RPMI8226 (cell line): ENCODE measurements around the gene LSS.
"Not testable (repeated sequence)": the region's sequence is repeated elsewhere in the genome, so short reads cannot be mapped to it uniquely, and the experiment has no call there.

Source experiments
- DNase-seq: peaks from one replicate; pipeline ENCODE4 v3.0.0-alpha.2; 2015

Gene LSS

DNA sequence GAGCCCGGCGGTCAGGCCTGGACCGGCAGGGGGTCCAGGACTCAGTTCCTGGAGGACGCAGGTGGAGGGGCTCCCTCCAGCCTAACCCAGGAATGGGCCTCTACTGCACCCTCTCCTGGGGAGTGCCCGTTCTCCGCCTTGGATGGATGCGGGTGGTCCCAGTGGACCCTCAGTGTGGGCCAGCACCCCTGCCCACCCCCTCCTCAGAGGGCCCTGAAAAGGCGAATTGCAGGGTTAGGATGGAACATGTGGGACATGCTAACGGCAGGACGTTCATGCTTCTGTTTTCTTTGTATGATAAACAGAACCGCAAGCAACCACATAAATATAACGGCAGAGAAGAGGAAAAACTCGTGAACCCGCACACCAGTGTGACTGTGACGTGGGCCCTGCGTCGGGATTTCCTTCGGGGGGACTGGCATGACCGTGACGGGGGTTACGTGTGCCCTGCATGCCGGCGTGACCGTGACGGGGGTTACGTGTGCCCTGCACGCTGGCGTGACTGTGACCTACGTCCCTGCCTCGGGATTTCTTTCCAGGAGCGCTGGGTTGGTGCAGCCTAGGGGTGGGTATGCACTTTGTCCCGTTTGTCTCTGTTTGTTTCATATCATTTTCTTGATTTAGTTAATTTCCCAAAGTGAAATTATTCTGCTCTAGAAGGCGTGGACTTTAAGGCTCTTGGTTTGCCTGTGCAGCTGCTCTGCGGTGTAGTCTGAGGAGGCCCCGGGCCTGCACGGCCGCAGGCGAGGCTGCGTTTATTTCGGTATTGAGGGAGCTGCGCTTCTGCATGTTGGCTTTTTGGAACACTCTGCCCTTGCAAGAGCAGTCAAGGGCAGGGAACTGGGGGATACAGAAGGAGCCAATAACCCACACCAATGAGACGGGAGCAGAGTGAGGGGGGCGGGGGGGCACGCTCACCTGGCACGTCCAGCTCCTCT is 76.3 kb downstream of the LSS start:
- no peak for DNase-seq

DNA sequence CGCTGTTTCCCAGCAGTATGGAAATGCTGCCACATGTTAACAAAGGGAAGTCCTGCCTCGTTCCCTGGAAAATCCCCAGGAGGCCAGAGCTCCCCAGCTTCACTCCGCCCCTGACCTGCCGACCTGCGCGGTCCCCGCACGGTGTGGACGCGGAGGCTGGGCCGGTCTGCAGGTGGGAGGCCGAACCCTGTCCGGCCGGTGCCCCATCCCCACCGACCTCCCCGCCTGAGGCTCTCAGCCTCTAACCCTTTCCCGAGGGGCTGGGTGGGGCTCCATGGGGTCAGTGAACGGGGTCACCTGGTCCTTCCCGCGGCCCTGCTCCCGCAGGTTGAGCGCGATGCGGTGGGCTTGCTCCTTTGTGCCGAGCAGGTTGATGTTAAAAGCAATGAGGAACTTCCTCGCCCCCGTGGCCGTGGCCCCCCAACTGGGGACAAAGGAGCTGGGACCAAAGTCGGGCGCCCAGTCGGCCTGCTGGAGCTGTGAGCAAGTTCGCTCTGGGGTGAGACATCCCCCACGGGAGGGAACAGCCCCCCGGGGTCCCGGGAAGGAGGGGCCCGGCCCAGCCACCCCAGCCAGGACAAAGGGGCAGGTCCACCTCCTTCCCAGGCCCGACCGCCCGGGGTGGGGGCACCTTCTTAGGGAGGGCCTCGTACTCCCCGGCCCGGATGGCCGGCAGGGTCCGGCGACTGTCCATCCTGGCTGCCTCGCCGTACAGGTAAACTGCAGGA is 77.1 kb downstream of the LSS start:
- DNase-seq, result no peak

DNA sequence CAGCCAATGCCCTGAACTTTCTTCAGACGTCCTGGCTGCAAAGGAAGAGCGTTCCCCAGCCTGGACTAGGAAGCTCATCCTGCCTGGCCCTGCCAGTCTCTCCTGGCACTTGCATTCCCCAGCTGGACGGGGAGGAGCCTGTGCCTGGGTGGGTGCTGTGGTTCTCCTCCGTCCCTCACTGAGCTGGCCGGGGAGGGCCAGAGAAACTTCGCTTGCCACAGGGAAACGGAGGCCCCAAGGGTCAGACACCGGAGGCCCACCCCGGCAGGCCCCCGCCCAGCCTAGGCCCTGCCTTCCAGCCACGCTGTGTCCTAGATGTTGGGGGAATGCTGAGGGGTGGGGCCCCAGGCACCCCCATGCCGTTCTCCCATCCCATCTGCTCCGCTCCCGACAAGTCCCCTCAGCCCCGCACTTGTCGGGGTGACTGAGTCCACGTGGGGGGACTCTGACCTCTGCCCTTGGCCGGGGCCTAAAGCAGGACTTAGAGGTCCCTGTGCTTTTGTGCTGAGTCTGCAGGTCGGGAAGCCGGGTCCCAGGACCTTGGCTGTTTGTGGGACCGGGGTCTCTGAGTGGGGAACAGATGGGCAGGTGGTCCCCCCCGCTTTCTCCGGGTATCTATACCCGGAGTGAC is 78.0 kb downstream of the LSS start:
- no peak for DNase-seq

DNA sequence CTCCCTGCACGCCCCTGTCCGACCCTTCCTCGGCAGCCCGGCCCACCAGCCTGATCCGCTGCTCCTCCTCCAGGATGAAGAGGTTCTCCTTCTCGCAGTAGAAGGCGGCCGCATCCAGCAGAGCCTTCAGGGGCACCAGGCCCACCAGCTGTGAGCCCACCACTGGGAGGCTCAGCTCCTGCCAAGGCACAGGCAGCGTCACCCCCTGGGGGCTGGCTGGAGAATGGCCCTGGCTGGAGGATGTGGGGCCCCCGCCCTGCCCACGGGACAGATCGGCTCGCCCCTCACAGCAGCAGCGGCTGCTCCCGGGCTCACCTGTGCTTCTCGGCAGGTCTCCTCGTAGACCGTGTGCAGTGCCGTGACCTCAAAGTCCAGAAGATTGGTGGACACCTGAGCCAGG is 78.5 kb downstream of the LSS start:
- no peak for DNase-seq

DNA sequence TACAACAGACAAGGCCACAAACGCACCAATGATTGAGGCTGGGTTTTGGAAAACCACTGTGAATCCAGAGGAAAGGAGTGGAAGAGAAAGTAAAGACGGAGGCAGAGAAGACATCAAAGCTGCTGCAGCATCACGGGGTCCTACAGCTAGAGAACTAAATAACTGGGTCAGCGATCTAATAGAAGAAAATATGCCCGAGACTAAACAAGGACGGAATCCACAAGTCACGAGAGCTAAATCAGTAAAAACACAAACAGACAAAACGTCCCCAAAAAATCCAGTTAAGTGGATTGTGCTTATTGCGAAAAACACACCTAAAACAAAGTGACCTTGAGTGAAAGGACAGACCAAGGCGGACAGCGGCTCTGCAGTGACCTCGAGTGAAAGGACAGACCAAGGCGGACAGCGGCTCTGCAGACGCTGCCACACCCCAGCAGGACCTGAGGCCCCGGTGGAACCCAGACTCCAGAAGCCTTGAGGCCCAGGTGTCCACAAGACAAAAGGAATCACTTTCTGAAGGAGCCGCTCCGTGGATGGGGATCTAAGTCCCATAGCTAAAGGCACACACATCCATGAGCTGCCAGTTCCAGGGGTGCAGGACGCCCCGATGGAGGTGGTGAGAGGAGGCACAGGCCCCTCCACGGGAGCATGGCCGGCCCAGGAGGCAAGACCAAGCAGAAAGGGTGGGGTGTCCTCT is 79.2 kb downstream of the LSS start:
- DNase-seq, result no peak

DNA sequence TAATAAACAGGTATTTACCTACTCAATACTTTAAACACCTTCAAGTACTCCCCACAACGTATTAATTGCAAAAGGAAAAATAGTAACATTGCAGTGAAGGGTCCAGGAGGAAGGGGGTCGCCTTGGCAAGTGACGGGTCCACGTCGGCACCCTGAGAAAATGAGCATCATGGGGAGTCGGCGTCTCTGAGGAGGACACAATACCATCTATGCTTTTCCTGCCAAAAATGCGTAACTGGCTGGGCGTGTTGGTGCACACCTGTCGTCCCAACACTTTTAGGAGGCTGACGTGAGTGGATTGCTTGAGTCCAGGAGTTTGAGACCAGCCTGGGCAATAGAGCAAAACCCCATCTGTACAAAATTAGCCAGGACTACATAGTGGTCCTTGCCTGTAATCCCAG is 80.5 kb downstream of the LSS start:
- DNase-seq, result no peak

DNA sequence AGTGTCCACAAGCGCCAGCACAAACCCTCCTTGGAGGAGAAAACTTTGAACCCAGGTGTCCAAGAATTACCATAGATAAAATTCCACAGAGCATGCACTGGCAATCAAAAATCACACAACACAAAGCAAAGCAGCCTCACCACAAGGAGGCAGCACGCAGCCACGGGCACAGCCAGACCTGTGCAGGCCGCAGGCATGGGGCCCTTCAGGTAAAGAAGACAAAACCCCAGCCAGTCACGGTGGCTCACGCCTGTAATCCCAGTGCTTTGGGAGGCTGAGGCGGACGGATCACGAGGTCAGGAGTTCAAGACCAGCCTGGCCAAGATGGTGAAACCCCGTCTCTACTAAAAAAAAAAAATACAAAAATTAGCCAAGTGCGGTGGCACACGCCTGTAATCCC is 81.1 kb downstream of the LSS start:
- DNase-seq, result peak; percentile 83

DNA sequence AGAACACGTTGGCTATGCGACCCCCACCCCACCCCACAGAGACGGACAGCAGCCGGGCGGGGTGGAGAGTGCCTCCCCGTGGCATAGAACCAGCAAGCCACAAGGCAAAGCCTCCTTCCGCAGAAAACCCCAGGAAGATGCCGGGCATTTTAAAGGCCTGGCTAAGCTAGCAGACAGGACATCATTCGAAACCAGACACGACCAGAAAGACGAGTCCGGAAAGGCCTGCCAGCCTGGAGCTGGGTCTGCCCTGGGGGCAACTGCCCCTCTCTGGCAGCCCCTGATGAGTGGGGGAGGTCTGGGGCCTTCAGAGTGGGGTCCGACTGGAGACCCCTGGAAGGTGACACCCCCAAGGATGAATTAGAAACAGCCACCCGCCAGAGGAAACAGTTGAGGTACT is 81.7 kb downstream of the LSS start:
- no peak for DNase-seq

DNA sequence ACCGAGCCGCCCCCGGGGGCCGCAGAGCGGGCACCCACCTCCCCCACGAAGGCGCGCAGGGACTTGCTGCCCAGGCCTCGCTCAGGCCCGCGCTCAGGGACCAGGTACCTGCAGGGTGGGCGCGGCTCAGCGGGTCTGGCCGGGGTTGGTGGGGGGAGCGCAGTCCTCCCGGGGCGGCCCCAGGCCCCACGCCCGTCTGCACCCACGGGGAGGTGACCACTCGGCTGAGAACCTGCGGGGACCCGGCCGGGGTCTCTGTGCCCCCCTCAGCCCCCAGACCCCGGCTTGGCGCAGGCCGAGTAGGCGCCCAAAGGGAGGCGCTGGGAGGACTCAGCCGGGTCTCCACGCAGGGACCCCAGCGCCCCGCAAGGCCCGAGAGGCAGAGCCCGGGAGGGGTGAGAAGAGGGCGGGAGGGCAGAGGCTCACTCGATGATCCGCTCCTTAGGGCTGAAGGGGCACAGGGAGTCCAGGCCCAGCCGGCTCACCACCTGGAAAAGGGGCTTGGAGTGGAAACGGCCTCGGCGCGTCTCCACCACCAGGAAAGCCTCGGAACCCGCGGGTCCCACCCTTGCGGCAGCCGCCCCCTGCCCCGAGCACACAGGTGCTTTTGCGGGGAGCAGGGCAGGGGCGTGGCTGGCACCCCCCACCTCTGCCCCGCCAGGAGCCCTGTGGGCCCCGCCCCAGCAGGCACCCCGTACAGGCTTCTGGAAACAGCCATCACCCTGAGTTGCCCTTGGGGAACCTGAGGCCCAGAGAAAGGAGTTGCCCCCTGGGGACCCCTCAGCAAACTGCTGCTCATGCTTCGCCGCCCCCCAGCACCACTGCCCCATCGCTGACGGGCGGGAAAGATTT is 82.5 kb downstream of the LSS start:
- no peak for DNase-seq

DNA sequence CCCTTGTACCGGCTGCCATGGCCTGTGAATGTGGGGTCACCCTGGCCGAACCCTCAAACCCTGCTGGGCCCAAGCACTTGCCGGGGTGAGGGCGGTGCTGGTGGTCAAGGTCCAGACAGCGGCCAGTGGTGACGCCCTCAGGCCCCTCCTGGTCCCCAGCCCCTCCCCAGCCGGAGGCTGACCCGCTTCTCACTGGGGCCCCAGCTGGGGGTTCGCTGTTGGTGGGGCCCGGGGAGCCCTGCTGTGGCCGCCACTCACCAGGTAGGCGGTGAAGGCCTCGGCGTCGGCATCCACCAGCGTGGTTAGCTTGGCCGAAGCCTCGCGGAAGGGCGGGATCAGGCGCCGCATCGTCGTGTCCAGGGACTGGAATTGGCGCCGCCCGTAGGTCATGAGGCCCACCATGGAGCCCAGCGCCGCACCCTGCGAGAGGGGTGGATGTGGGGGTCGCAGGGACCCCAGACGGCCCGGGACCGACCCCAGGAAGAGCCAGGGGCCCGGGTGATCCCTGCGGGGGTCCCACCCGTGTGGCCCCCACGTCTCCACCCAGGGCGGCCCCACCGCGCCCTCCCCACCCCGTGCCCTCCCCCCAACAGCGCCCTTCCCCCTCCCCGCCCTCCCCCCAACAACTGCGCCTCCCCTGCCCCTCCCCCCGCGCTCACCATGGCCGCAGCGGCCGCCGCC is 83.3 kb downstream of the LSS start:
- DNase-seq, result no peak

DNA sequence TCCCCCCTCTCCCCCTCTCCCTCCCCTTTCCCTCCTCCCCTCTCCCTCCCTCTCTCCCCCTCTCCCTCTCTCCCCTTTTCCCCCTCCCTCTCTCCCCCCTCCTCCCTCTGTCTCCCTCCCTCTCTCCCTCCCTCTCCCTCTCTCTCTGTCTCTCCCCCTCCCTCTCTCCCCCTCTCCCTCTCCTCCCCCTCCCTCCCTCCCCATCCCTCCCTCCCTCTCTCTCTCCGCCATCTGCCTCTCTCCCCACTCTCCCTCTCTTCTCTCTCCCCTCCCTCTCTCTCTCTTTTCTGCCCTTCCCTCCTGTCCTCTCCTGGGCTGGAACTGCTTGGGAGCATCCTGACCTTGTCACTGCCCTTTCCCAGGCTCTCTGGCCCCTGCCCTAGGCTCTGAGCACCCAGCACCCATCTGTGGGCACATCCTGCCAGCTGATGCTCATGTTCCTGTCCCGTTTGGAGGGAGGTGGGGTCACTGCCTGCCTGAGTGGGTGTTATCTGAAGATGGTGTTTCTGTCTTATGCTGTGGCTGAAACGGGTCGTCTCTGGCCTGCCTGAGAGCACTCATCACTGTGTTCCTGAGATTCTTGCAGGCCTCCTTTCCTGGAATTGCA is 84.0 kb downstream of the LSS start:
- no peak for DNase-seq

DNA sequence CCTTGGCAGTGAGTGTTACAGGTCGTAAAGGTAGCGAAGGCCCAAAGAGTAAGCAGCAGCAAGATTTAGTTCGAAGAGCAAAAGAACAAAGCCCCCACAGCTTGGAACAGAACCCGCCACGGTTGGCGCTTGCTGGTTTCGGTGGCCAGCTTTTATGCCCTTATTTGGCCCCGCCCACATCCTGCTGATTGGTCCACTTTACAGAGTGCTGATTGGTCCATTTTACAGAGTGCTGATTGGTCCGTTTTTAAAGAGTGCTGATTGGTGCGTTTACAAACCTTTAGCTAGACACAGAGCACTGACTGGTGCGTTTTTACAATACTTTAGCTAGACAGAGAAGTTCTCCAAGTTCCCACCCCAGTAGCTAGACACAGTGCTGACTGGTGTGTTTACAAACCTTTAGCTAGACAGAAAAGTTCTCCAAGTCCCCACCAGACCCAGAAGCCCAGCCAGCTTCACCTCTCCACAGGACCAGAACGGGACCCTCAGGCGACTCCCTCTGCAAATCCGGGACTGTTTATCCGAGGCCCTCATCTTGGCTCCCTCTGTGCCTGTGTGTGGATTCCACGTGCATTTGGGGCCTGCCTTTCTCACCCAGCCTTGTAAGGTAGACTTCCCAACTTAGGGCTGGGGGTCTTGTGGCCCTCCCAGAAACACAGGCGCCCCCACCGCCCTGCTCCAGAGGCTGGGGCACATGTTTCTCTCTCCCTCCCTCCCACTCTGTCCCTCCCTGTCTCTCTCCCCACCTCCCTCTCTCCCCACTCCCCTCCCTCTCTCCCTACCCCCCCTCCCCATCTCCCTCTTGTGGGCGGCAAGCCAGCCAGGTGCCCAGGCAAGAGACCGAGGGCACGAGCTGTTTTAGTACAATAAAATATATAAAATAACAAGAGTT is 85.7 kb downstream of the LSS start:
- DNase-seq, result no peak

DNA sequence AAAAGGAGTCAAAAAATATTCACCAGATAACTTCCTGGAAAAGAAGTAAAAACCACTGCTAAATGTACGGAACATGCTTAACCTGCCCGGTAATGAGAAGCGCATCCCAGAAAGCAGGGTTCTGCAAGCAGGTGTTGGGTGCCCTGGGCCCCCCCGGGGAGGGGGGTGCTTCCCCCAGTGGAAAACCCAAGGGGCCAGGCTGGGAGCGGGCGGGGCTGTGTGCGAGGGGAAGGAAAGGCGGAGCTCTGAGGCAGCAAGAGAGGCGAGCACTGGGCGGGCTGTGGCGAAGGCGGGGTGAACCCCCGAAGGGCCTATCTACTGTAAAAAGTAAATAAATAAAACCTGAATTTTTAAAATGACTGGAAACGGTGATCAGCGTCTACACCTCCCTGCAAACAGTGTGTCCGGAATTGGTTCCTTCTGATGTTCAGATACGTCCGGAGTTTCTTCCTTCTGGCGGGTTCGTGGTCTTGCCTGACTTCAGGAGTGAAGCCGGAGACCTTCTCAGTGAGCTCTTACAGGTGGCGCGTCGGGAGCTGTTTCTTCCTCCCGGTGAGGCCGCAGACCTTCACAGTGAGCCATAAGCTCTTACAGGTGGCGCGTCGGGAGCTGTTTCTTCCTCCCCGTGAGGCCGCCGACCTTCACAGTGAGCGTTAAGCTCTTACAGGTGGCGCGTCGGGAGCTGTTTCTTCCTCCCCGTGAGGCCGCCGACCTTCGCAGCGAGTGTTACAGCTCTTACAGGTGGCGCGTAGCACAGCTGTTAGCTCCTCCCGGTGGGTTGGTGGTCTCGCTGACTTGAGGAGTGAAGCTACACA is 86.6 kb downstream of the LSS start:
- DNase-seq, result no peak

DNA sequence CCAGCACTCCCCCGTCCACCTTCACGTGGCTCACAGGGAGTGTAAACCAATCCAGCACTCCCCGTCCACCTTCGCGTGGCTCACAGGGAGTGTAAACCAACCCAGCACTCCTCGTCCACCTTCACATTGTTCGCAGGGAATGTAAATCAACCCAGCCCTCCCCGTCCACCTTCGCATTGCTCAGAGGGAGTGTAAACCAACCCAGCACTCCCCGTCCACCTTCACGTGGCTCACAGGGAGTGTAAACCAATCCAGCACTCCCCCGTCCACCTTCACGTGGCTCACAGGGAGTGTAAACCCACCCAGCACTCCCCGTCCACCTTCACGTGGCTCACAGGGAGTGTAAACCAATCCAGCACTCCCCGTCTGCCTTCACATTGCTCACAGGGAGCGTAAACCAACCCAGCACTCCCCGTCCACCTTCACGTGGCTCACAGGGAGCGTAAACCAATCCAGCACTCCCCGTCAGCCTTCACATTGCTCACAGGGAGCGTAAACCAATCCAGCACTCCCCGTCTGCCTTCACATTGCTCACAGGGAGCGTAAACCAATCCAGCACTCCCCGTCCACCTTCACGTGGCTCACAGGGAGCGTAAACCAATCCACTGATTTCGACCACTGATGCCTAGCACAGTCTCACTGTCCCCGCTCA is 88.1 kb downstream of the LSS start:
- not testable (repeated sequence) for DNase-seq

DNA sequence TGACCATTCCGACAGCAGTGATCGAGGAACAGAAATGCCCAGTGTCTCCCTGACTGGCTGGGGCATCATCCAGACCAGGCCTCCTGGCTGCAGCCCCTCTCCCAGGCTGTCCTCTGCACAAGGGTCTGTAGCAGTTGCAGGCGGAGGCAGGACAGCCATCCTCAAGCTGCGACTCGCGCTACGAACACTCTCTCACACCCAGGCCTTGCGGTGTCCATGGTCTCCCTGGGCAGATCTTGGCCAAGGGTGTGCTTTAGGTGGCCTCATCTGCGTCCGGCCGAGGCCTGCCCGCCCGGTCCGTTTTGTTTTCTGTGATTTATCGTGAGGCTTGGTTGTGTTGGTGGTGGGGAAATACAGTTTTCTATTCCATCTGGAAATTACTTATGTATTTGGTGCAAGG is 88.9 kb downstream of the LSS start:
- no peak for DNase-seq

DNA sequence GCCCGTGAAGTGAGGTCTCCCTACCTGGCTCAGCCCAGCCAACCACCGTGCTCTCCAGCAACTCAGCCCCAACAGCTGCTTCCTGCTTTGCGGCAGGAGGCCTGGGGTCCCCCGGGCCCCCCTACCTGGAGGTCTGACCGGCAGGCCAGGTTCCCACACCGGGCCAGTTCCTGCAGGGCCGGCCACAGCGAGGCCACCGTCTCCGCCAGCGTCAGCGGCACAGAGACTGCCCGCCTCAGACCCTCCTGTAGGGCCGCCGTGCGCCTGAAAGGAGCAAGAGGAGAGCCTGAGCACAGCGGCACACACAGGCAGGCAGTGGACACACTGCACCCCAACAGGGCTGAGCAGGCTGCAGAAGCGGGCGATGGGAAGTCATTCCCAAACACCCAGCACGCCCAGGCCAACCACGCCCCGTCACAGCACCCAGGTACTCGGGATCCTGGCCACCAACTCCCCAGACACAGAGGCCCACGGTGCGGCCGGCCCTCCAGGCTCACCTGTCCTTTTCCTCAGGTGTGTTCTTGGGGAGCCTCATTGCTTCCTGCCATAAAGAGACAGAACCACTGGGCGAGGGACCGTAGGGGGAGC is 90.1 kb downstream of the LSS start:
- DNase-seq, result no peak
